ENCODE measurements around the gene SPEF1.

SPEF1 gene

GRCh38 chr20:3741836-3742458 lies 39.3 kb downstream of the SPEF1 start:
- no peak for DNase-seq (ENCODE audit: low read depth)
- no peak overlapping the region for H3K4me3 ChIP-seq (ENCODE audit: low read length)
- TF ChIP-seq CTCF (IDR thresholded peaks at IDR 0.05; ENCODE audit: insufficient read depth, low read depth, low read length, missing control alignments) = no peak

GRCh38 chr20:3740615-3741301 lies 40.5 kb downstream of the SPEF1 start:
- TF ChIP-seq CTCF (IDR thresholded peaks at IDR 0.05; ENCODE audit: insufficient read depth, low read depth, low read length, missing control alignments) = no peak
- no peak overlapping the region for H3K4me3 ChIP-seq (ENCODE audit: low read length)
- DNase-seq (ENCODE audit: low read depth) = no peak

- DNase-seq (ENCODE audit: low read depth) = no peak
- no peak overlapping the region for H3K4me3 ChIP-seq (ENCODE audit: low read length)
- no peak for TF ChIP-seq CTCF (IDR thresholded peaks at IDR 0.05; ENCODE audit: insufficient read depth, low read depth, low read length, missing control alignments)
Measured at GRCh38 chr20:3739926-3740451, 41.3 kb downstream of the SPEF1 start.

- DNase-seq (ENCODE audit: low read depth) = no peak
- TF ChIP-seq CTCF (IDR thresholded peaks at IDR 0.05; ENCODE audit: insufficient read depth, low read depth, low read length, missing control alignments) = no peak
- H3K4me3 ChIP-seq (ENCODE audit: low read length) = no peak overlapping the region
Measured at GRCh38 chr20:3739054-3739925, 42.0 kb downstream of the SPEF1 start.

- no peak for TF ChIP-seq CTCF (IDR thresholded peaks at IDR 0.05; ENCODE audit: insufficient read depth, low read depth, low read length, missing control alignments)
- DNase-seq (ENCODE audit: low read depth) = no peak
- no peak overlapping the region for H3K4me3 ChIP-seq (ENCODE audit: low read length)
Measured at GRCh38 chr20:3738111-3739053, 42.9 kb downstream of the SPEF1 start.

GRCh38 chr20:3735768-3736167 lies 45.5 kb downstream of the SPEF1 start:
- no peak for DNase-seq (ENCODE audit: low read depth)
- H3K4me3 ChIP-seq (ENCODE audit: low read length) = no peak overlapping the region
- no peak for TF ChIP-seq CTCF (IDR thresholded peaks at IDR 0.05; ENCODE audit: insufficient read depth, low read depth, low read length, missing control alignments)
